IMR-90 (cell line): Measurements from ENCODE around the gene TPSB2. TPM values are rescaled to one million over a fixed set of nuclear protein-coding genes. Genes with fewer than 3 reads are reported as not detected.
"Not testable (repeated sequence)": the region's sequence is repeated elsewhere in the genome, so short reads cannot be mapped to it uniquely, and the experiment has no call there.

Experiments
- ATAC-seq: fragments of 200-7000 bp; cut with Tn5 transposase; 2 replicates; pipeline ENCODE4 v1.9.1; 2020; ENCODE audit warnings: low read depth, mild to moderate bottlenecking, moderate library complexity
- BruUV-seq: library from RNA; stranded (reverse); fragments of 400-500 nt; replicated peaks from 2 replicates; lab custom pipeline; 2021; lab: Mats Ljungman, UMichigan
- CTCF ChIA-PET: fragments of 300-600 bp; formaldehyde crosslinking; extraction: SDS; loops from one replicate; lab custom pipeline; 2021; ENCODE audit warnings: antibody characterized with exemption; lab: Yijun Ruan, JAX
- POLR2A ChIA-PET: fragments of 300-600 bp; sonication (Branson Sonifier 250); formaldehyde crosslinking; loops from one replicate; lab custom pipeline; 2022; ENCODE audit warnings: antibody characterized with exemption; ENCODE audit not compliant: unreplicated experiment; lab: Charles Lee
- DNase-seq: peaks from one replicate; pipeline ENCODE4 v3.0.0; 2013
- H2AFZ ChIP-seq: replicated peaks from 2 replicates; pipeline ENCODE3; 2013; ENCODE audit warnings: low read length, mild to moderate bottlenecking; ENCODE audit not compliant: poor library complexity
- H2AK5ac ChIP-seq: 2 replicates; pipeline ENCODE4 v1.6.1; 2013; ENCODE audit warnings: low read depth, low read length, inconsistent platforms
- H2AK9ac ChIP-seq: replicated peaks from 2 replicates; pipeline ENCODE3; 2013; ENCODE audit warnings: mild to moderate bottlenecking, low read depth, low read length, moderate library complexity; ENCODE audit not compliant: poor library complexity
- H2BK120ac ChIP-seq: 2 replicates; pipeline ENCODE4 v1.6.1; 2013; ENCODE audit warnings: low read depth, low read length, inconsistent platforms
- H2BK15ac ChIP-seq: 3 replicates; pipeline ENCODE4 v1.6.1; 2013; ENCODE audit warnings: low read depth, low read length, inconsistent platforms
- H2BK20ac ChIP-seq: 2 replicates; pipeline ENCODE4 v1.6.1; 2013; ENCODE audit warnings: low read depth, mild to moderate bottlenecking, inconsistent platforms, low read length, moderate library complexity
- H2BK5ac ChIP-seq: 2 replicates; pipeline ENCODE4 v1.6.1; 2013; ENCODE audit warnings: mild to moderate bottlenecking, low read depth, low read length, inconsistent platforms; ENCODE audit not compliant: poor library complexity, severe bottlenecking
- H3K14ac ChIP-seq: replicated peaks from 2 replicates; pipeline ENCODE4 v1.6.1; 2013; ENCODE audit warnings: low read depth, low read length, inconsistent platforms
- H3K18ac ChIP-seq: 2 replicates; pipeline ENCODE4 v1.6.1; 2013; ENCODE audit warnings: low read depth, low read length, control low read depth
- H3K23ac ChIP-seq: 2 replicates; pipeline ENCODE4 v1.6.1; 2013; ENCODE audit warnings: low read depth, low read length, inconsistent platforms
- H3K27ac ChIP-seq: 2 replicates; pipeline ENCODE4 v1.5.1; 2013; ENCODE audit warnings: mild to moderate bottlenecking, control low read depth, low read length; ENCODE audit not compliant: insufficient read depth
- H3K27me3 ChIP-seq: 2 replicates; pipeline ENCODE4 v1.6.1; 2013; ENCODE audit warnings: low read length; ENCODE audit not compliant: control insufficient read depth, insufficient read depth
- H3K36me3 ChIP-seq: 2 replicates; pipeline ENCODE4 v1.6.1; 2013; ENCODE audit warnings: low read length, mixed read lengths; ENCODE audit not compliant: control insufficient read depth, insufficient read depth
- H3K4ac ChIP-seq: 2 replicates; pipeline ENCODE4 v1.6.1; 2013; ENCODE audit warnings: low read depth, low read length, inconsistent platforms
- H3K4me1 ChIP-seq: 2 replicates; pipeline ENCODE4 v1.6.1; 2013; ENCODE audit warnings: low read length, mixed read lengths; ENCODE audit not compliant: control insufficient read depth, insufficient read depth
- H3K4me2 ChIP-seq: 2 replicates; pipeline ENCODE4 v1.6.1; 2013; ENCODE audit warnings: low read depth, mild to moderate bottlenecking, control low read depth, low read length, moderate library complexity
- H3K4me3 ChIP-seq: 2 replicates; pipeline ENCODE4 v1.5.1; 2013; ENCODE audit warnings: low read depth, mild to moderate bottlenecking, control low read depth, low read length, moderate library complexity; ENCODE audit not compliant: insufficient read depth
- H3K56ac ChIP-seq: 2 replicates; pipeline ENCODE4 v1.6.1; 2013; ENCODE audit warnings: low read length, inconsistent platforms; ENCODE audit not compliant: insufficient read depth; ENCODE audit errors: extremely low read depth
- H3K79me1 ChIP-seq, 2 experiments: 2 replicates each; pipeline ENCODE4 v1.6.1; 2013; ENCODE audit warnings: low read length in 2 of 2, inconsistent platforms in 1 of 2, low read depth in 1 of 2
- H3K9ac ChIP-seq: 2 replicates; pipeline ENCODE4 v1.6.1; 2013; ENCODE audit warnings: low read depth, low read length, control low read depth
- H3K9me1 ChIP-seq: 2 replicates; pipeline ENCODE4 v1.6.1; 2013; ENCODE audit warnings: low read length, inconsistent platforms; ENCODE audit not compliant: insufficient read depth
- H3K9me3 ChIP-seq: 2 replicates; pipeline ENCODE4 v1.6.1; 2013; ENCODE audit warnings: low read length; ENCODE audit not compliant: control insufficient read depth, insufficient read depth
- H4K20me1 ChIP-seq: 2 replicates; pipeline ENCODE4 v1.6.1; 2013; ENCODE audit warnings: low read length, inconsistent platforms; ENCODE audit not compliant: insufficient read depth
- H4K5ac ChIP-seq: 2 replicates; pipeline ENCODE4 v1.6.1; 2013; ENCODE audit warnings: mild to moderate bottlenecking, low read depth, low read length, control low read depth
- H4K8ac ChIP-seq, 2 experiments: 2 replicates each; pipeline ENCODE4 v1.6.1; 2013; ENCODE audit warnings: low read depth in 2 of 2, low read length in 2 of 2, control low read depth in 1 of 2, inconsistent platforms in 1 of 2
- H4K91ac ChIP-seq: 2 replicates; pipeline ENCODE4 v1.6.1; 2013; ENCODE audit warnings: low read depth, low read length, inconsistent platforms; ENCODE audit not compliant: insufficient read depth
- CHD1 ChIP-seq: IDR thresholded peaks from 2 replicates; pipeline ENCODE4 v1.6.1; 2012; ENCODE audit warnings: low read depth, low read length, improper control_type of control experiment
- MAZ ChIP-seq: IDR thresholded peaks from 2 replicates; pipeline ENCODE4 v1.6.1; 2012; ENCODE audit warnings: low read depth, mild to moderate bottlenecking, low read length, improper control_type of control experiment, moderate library complexity, borderline replicate concordance
- MXI1 ChIP-seq: IDR thresholded peaks from 2 replicates; pipeline ENCODE4 v1.6.1; 2012; ENCODE audit warnings: low read depth, mild to moderate bottlenecking, low read length, moderate library complexity, borderline replicate concordance
- RCOR1 ChIP-seq: IDR thresholded peaks from 2 replicates; pipeline ENCODE4 v1.6.1; 2012; ENCODE audit warnings: mild to moderate bottlenecking, low read length, improper control_type of control experiment; ENCODE audit not compliant: insufficient replicate concordance
- WGBS, 2 experiments: methylation state at CpG; one replicate each; pipeline versions ENCODE4 v1.1.5 to v1.1.7; 2013; ENCODE audit warnings: missing lambda C conversion rate in 2 of 2; ENCODE audit not compliant: insufficient read length in 1 of 2; ENCODE audit errors: extremely low coverage in 2 of 2; 5-methylcytosine and 5-hydroxymethylcytosine counted together
- dilution Hi-C: fragments of 300-500 bp; cut with HindIII; formaldehyde crosslinking; loops from one replicate; pipeline ENCODE4 v1.14.3; 2018; ENCODE audit warnings: low sequenced_read_pairs; ENCODE audit not compliant: unreplicated experiment
- in situ Hi-C: fragments of 300-500 bp; cut with MboI; formaldehyde crosslinking; loops from 3 replicates; pipeline ENCODE4 v1.14.3; 2019; ENCODE audit warnings: low sequenced_read_pairs, inconsistent platforms, mixed read lengths
- intact Hi-C: fragments of 100-400 bp; cut with micrococcal nuclease; formaldehyde crosslinking; loops from 2 replicates; pipeline ENCODE4 v1.10.0; 2022
- polyA plus RNA-seq, 3 experiments: library from polyadenylated mRNA; depleted of rRNA; stranded (reverse); fragments of >200 nt; gene quantifications; 2 replicates each; pipeline ENCODE4 v1.2.3, GENCODE V29; 2012; ENCODE audit warnings: low replicate concordance in 1 of 3
- total RNA-seq: library from RNA; depleted of rRNA; stranded (reverse); fragments of >200 nt; gene quantifications from 2 replicates; pipeline ENCODE4 v1.2.3, GENCODE V29; 2012
- TF ChIP-seq, protein P1 (sequence below): conservative IDR thresholded peaks from 2 replicates; pipeline ENCODE4 v1.5.1; 2012; ENCODE audit warnings: mild to moderate bottlenecking, low read depth, low read length, improper control_type of control experiment

The TPSB2 gene
- total and polyA plus RNA-seq, 2 of the 4 experiments (the other 2 are of a cell fraction): not detected

- no peak for ATAC-seq
- no peak overlapping the region for H2BK5ac ChIP-seq
- H3K9me3 ChIP-seq: no peaks in the 10 kb centered on the region
- no peak for TF ChIP-seq MXI1
- TF ChIP-seq RCOR1: no peak
- TF ChIP-seq, protein P1, sequence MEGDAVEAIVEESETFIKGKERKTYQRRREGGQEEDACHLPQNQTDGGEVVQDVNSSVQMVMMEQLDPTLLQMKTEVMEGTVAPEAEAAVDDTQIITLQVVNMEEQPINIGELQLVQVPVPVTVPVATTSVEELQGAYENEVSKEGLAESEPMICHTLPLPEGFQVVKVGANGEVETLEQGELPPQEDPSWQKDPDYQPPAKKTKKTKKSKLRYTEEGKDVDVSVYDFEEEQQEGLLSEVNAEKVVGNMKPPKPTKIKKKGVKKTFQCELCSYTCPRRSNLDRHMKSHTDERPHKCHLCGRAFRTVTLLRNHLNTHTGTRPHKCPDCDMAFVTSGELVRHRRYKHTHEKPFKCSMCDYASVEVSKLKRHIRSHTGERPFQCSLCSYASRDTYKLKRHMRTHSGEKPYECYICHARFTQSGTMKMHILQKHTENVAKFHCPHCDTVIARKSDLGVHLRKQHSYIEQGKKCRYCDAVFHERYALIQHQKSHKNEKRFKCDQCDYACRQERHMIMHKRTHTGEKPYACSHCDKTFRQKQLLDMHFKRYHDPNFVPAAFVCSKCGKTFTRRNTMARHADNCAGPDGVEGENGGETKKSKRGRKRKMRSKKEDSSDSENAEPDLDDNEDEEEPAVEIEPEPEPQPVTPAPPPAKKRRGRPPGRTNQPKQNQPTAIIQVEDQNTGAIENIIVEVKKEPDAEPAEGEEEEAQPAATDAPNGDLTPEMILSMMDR: no peak
- no peak for TF ChIP-seq MAZ
- no peak for TF ChIP-seq CHD1
- H3K4me1 ChIP-seq: no peaks in the 10 kb centered on the region
- H3K27ac ChIP-seq: no peak overlapping the region
- CTCF ChIA-PET: no interaction called here
- H3K36me3 ChIP-seq: no peaks in the 10 kb centered on the region
- no peak overlapping the region for H4K8ac ChIP-seq
- H3K56ac ChIP-seq: no peak overlapping the region
- H2BK15ac ChIP-seq: no peak overlapping the region
- H3K79me1 ChIP-seq: no peaks in the 10 kb centered on the region
- no peak overlapping the region for H3K4me3 ChIP-seq
- H4K91ac ChIP-seq: no peak overlapping the region
- no peak overlapping the region for H2AFZ ChIP-seq
- H3K27me3 ChIP-seq: peaks cover 31% of the 10 kb centered on the region
- H4K5ac ChIP-seq: no peak overlapping the region
- in situ Hi-C loops: no loop called here
- H3K9me1 ChIP-seq: no peaks in the 10 kb centered on the region
- no peak overlapping the region for H2AK5ac ChIP-seq
- POLR2A ChIA-PET: no interaction called here
- no peak overlapping the region for H3K23ac ChIP-seq
- H3K4ac ChIP-seq: no peak overlapping the region
- no TSS peak for BruUV-seq
- intact Hi-C loops: no loop called here
- no peak for DNase-seq
- H4K20me1 ChIP-seq: no peaks in the 10 kb centered on the region; the same call in 1 of the 2 replicates
- H3K9ac ChIP-seq: no peak overlapping the region
- H2AK9ac ChIP-seq: no peak overlapping the region
- H3K4me2 ChIP-seq: no peak overlapping the region
- no peak overlapping the region for H2BK20ac ChIP-seq
- 100% methylated on average over 9 of the region's 22 CpGs; no CpG with 5 or more reads in 1 of the 2 experiments for WGBS, 2 experiments
- H2BK120ac ChIP-seq: no peak overlapping the region
- dilution Hi-C loops: no loop called here
- no peak overlapping the region for H3K14ac ChIP-seq
- no peak overlapping the region for H3K18ac ChIP-seq
Observed at GRCh38 chr16:1256874-1257322, 26.9 kb upstream of the TPSB2 start.

- H3K27ac ChIP-seq, H4K5ac ChIP-seq, H3K9ac ChIP-seq, H3K36me3 ChIP-seq, POLR2A ChIA-PET, H3K14ac ChIP-seq, H3K4me1 ChIP-seq, H3K4me3 ChIP-seq, intact Hi-C loops, in situ Hi-C loops, H3K4me2 ChIP-seq, H3K79me1 ChIP-seq, H3K4ac ChIP-seq, H4K8ac ChIP-seq, H3K9me1 ChIP-seq, H3K56ac ChIP-seq, H2AFZ ChIP-seq, CTCF ChIA-PET, H3K18ac ChIP-seq, H3K23ac ChIP-seq, H2BK15ac ChIP-seq, BruUV-seq, H2BK20ac ChIP-seq, dilution Hi-C loops, H3K9me3 ChIP-seq, H2AK5ac ChIP-seq, ATAC-seq, H2BK5ac ChIP-seq, H2AK9ac ChIP-seq, H4K20me1 ChIP-seq, H2BK120ac ChIP-seq, DNase-seq, H4K91ac ChIP-seq: not testable (repeated sequence)
- WGBS, 2 experiments: 72% methylated on average over 3 of the region's 23 CpGs; no CpG with 5 or more reads in 1 of the 2 experiments
- peaks cover 27% of the 10 kb centered on the region for H3K27me3 ChIP-seq
Observed at GRCh38 chr16:1256296-1256873, 26.4 kb upstream of the TPSB2 start.
